GM12872 (cell line): ENCODE results near the gene TPPP3.

Experiments used
- TF ChIP-seq, protein P1 (sequence below): IDR thresholded peaks from 3 replicates; pipeline ENCODE4 v1.5.1; 2011; ENCODE audit warnings: low read depth, mild to moderate bottlenecking, low read length, moderate library complexity; ENCODE audit not compliant: insufficient read depth

Gene TPPP3

DNA sequence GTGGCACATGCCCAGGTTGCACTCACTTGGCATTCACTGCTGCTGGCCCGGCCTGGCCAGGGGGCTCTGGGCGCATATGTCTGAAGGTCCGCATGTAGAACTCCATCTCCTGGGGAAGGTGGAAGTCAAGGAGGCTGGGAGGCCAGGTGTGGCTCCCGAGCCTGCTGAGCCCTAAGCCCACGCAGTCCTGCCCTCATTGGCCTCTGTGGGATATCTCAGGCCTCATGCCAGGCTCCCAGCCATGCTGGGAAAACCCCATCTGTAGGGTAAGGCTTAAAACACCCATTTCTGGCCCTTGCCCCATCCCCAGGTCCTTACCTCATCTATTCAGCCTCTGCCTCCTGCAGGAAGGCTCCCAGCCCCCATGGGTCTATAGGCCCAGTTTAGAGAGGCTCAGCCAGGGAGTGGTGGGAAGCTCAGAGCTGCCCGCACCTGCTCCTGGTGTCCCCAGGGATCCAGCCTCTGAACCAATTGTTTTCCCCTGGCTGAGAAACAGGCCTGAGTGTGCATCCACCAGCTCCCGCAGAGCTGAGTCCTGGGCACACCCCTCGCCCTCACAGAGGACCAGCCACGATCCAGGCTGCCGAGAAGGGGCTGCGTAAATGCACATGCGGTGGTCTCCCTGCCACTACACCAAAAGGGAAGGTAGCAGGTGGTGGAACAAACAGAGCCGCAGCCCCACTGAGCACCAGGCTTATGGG, 2.3 kb upstream of the TPPP3 start:
- TF ChIP-seq, protein P1, sequence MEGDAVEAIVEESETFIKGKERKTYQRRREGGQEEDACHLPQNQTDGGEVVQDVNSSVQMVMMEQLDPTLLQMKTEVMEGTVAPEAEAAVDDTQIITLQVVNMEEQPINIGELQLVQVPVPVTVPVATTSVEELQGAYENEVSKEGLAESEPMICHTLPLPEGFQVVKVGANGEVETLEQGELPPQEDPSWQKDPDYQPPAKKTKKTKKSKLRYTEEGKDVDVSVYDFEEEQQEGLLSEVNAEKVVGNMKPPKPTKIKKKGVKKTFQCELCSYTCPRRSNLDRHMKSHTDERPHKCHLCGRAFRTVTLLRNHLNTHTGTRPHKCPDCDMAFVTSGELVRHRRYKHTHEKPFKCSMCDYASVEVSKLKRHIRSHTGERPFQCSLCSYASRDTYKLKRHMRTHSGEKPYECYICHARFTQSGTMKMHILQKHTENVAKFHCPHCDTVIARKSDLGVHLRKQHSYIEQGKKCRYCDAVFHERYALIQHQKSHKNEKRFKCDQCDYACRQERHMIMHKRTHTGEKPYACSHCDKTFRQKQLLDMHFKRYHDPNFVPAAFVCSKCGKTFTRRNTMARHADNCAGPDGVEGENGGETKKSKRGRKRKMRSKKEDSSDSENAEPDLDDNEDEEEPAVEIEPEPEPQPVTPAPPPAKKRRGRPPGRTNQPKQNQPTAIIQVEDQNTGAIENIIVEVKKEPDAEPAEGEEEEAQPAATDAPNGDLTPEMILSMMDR: no peak

DNA sequence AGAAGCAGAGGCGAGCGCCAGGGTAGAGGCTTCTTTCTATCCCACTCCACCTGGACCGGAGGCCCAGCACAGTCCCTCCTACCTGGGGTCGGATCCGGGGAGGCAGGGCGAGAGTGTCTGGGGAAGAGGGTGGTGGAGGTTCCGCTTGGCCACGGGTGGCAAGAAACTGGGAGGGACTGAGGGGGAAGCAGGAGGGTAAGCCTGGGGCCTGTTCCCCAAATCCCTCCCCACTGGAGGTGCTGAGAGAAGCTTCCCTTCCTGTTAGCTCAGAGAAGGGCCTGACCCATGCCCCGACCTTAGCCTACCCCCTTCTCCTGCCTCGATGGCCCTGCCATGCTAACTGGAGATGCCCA, 1.8 kb upstream of the TPPP3 start:
- TF ChIP-seq, protein P1: no peak

DNA sequence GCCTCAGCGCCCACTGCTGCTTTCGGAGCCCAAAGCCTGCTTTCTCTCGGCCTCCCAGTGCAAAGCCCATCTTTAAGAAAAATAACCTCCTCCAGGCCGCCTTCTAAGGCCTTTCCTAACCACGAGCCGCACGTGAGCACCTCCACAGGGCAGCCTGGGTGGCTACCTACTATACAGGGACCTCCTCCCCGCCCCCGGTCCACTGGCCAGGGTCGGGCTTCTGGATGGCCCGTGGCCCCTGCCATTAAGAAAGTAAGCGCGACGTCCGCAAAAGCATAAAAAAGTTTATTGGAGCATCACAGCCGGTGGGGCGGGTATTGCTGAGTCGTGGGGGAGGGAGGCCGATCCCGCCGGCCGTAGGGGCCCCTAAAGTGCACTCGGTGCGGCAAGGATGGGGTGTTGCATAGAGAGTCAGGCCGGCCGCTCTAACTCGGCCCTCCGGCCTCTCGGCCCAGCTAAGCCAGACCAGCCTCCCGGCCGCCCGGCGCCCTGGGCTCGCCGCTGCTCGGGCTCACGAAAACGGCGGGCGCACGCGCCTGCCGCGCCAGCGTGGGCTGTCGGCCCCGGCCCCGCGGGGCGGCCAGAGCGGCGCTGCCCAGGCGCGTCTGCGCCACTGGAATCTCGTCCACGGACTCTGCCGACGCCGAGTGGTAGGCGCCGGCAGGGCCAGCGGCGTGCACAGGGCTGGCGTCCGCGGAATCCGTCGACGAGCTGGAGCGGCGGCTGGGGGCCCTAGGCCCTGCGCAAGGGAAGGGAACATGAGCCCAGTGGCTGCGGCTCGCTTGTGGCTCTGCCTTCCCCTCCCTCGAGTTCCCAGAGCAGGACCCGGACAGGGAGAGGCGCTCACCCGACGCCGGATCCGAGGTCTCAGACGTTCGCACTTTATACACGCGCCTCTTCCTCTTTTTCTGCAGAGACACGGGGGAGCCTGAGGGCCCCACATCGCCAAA, 1.1 kb upstream of the TPPP3 start:
- TF ChIP-seq, protein P1: no peak

DNA sequence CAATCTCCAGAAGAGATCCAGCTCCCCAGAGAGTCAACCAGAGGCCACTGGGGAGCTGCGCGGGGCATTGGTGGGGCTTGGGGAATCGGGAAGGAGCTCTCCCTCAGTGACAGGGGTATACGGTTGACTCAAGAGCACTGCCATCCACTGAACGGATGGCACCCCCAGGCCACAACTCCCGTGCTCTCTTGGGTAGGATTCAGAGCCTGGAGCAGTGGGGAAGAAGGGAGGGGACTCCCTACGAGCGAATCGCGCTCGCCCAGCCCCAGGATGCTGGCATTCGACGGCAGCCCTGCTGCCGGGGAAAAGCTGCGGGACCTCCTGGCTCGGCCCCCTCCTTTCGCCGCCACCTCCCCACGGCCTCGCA, 473 bp upstream of the TPPP3 start:
- TF ChIP-seq, protein P1: no peak

DNA sequence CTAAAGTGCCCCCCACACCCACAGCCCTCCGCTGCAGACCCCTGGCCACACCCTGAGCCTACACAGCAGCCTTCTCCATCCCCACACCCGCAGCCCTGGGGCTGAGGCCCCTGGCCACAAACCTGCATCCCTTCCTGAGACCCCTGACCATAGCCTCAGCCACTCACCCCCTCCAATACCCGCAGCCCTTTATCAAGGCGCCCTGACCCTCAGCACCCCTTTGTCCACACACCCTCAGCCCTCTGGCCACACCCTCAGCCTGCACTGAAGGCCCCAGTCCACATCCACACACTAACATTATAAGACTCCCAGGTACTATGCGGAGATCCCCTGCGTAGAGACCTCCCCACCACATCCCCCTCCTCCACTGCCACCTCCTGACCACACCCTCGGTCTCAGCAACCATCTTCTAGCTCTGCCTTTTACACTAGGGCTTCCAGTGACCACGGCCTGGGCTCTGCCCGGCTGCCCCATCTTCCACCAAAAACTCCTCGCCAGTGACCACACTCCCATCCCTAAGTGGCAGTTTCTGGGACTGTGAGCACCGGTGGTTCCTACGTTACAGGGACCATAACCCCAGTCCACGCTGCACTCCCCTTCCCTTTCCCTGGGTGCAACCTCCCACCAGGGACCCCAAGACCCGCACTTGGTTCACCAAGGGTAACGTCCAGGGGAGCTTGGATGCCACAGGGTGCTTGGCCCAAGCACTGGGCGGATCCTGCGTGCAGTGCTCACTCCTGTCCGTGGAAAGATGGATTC, 818 bp downstream of the TPPP3 start:
- TF ChIP-seq, protein P1: no peak

DNA sequence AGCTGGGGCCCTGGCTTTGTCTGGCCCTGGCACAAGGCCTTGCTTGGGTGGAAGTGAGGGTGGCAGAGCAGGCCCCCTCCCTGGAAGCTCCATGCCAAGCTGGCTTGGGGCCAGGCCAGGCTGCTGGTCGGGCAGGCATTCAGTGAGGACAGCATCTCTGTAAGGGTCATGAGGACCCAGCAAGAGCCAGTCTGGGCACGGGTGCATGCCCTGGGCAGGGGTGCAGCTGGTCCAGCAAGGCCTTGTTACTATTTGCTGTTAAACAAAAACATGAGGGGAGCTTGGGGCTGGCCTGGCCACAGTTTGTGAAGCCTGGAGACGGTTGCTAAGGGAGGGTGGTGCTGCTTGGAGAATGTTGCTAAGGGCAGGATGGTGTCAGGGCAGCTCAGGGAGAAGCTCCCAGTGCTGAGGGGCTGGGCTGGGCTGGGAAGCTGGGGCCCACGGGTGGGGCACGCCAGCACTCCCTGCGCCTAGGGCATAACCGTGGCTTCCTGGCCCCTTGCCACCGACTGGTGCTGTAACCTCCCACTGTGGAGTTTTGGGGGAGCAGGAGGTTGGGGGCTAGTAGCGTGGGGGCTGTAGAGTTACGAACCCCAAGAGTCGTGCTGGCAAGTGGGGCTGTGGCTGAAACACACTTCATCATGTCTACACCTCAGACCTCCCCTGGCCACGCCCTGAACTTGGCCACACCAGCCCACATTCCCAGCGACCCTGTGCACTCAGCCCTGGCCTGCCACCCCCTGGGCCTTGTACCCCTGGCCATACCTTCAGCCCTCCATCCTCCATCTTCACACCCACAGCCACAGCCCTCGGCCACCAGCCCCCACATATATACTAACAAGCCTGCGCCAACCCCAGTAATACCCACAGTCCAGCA, 1.6 kb downstream of the TPPP3 start:
- TF ChIP-seq, protein P1: no peak
